ENCODE data around the gene HLTF. TPM values are rescaled to one million over a fixed set of nuclear protein-coding genes. Genes with fewer than 3 reads are reported as not detected.

The HLTF gene
- total and polyA plus RNA-seq, 2 of the 13 experiments (the other 11 are each of a cell fraction or from before 2014, with no cell fraction given), result 12.0 to 22.9 TPM

DNA sequence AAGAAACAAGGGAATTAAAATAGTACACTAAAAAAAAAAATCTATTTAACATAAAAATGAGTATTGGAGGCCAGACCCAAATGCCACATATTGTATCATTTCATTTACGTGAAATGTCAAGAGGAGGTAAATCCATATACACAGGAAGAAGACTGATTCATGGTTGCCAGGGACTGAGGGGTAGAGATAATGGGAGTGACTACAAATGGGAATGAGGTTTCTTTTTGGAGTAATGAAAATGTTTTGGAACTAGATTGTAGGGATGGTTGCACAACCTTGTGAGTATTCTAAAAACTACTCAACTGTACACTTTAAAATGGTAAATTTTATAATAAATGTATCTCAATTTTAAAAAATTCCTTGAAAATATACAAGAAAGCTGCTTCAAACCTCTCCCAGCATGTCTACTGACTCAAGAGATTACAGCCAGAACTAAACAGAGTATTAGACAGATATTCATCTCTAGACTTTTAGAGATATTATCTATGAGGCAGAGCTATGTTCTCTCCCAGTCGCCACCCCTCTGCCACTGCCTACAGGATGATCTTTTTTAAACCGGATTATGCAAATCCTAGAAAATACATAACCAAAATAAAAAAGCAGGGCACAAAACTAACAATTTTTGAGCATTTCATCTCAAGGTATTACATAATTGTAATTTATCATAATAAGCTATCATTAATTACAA, 6.2 kb downstream of the HLTF start:
- H4K20me1 ChIP-seq (ENCODE audit: insufficient read depth, low read length), result no peaks in the 10 kb centered on the region
- no peak overlapping the region for H3K27ac ChIP-seq (ENCODE audit: extremely low read length, insufficient read depth, low read length)
- CTCF ChIA-PET (ENCODE audit: low intra/inter-chr PET ratio, low total read pairs), result no interaction called here
- in situ Hi-C loops (cut with HindIII; ENCODE audit: extremely low pct_ligation_motif_present, low pct_unique_long_range_greater_than_20kb) (no loop called here), intact Hi-C loops (cut with micrococcal nuclease; ENCODE audit: unreplicated experiment) (loop anchor here (10.0 kb wide), 1 partner anchor 125 kb away; no protein-coding TSS in a partner anchor)
- H2AFZ ChIP-seq (ENCODE audit: low read length), result no peak overlapping the region
- H3K9ac ChIP-seq (ENCODE audit: insufficient read depth, low read depth, low read length), result no peak overlapping the region
- POLR2A ChIA-PET, result no interaction called here
- no TSS peak for BruUV-seq (replicated peaks)
- H3K4me1 ChIP-seq (ENCODE audit: insufficient read depth, low read length), result peaks cover 17% of the 10 kb centered on the region
- ATAC-seq (no peak), FAIRE-seq (no peak), DNase-seq (ENCODE audit: low spot score) (no peak)
- no peak for TF ChIP-seq ZNF879 (CRISPR knock-in tag; IDR thresholded peaks at IDR 0.05)
- no peak for TF ChIP-seq ZNF121 (CRISPR knock-in tag; IDR thresholded peaks at IDR 0.05)
- TF ChIP-seq RELA (CRISPR knock-in tag; IDR thresholded peaks at IDR 0.05), result no peak
- TF ChIP-seq CREBL2 (CRISPR knock-in tag; IDR thresholded peaks at IDR 0.05; ENCODE audit: borderline replicate concordance), result no peak
- no peak for TF ChIP-seq IKZF1 (IDR thresholded peaks at IDR 0.05)
- no peak for TF ChIP-seq HNF1B (CRISPR knock-in tag; IDR thresholded peaks at IDR 0.05)
- TF ChIP-seq CCAR2 (optimal IDR thresholded peaks at IDR 0.05; ENCODE audit: low read depth, low read length), result no peak
- no peak for TF ChIP-seq MNT (IDR thresholded peaks at IDR 0.05)
- TF ChIP-seq CTCF (CRISPR knock-in tag; IDR thresholded peaks at IDR 0.05), result no peak
- TF ChIP-seq, protein P1, sequence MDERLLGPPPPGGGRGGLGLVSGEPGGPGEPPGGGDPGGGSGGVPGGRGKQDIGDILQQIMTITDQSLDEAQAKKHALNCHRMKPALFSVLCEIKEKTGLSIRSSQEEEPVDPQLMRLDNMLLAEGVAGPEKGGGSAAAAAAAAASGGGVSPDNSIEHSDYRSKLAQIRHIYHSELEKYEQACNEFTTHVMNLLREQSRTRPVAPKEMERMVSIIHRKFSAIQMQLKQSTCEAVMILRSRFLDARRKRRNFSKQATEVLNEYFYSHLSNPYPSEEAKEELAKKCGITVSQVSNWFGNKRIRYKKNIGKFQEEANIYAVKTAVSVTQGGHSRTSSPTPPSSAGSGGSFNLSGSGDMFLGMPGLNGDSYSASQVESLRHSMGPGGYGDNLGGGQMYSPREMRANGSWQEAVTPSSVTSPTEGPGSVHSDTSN (CRISPR knock-in tag; IDR thresholded peaks at IDR 0.05), result no peak
- no peak for TF ChIP-seq BRF2 (CRISPR knock-in tag; IDR thresholded peaks at IDR 0.05)
- no peak for TF ChIP-seq NFRKB (IDR thresholded peaks at IDR 0.05)
- TF ChIP-seq CHCHD3 (CRISPR knock-in tag; IDR thresholded peaks at IDR 0.05), result no peak
- no peak for TF ChIP-seq HOXA9 (CRISPR knock-in tag; IDR thresholded peaks at IDR 0.05; ENCODE audit: borderline replicate concordance)
- no peak for TF ChIP-seq FOXJ3 (CRISPR knock-in tag; IDR thresholded peaks at IDR 0.05; ENCODE audit: borderline replicate concordance)
- H3K36me3 ChIP-seq (replicated peaks in 1 of 2; ENCODE audit: control insufficient read depth in 1 of 2, insufficient read depth in 2 of 2, low read length in 2 of 2), result peaks cover 0 to 4% of the 10 kb centered on the region in 2 experiments; a peak in 1 of 5 replicates
- over 99% methylated on average over 3 of the region's 3 CpGs for WGBS (ENCODE audit: low lambda C conversion rate)
- peaks cover 8% of the 10 kb centered on the region for H3K79me2 ChIP-seq (ENCODE audit: insufficient read depth, low read length)
- no peaks in the 10 kb centered on the region for H3K27me3 ChIP-seq (ENCODE audit: control insufficient read depth in 1 of 2, insufficient read depth in 2 of 2, low read length in 2 of 2)
- no peak overlapping the region for H3K4me3 ChIP-seq (replicated peaks in 1 of 3; ENCODE audit: insufficient read depth in 1 of 3, low read depth in 2 of 3, low read length in 3 of 3)
- no peaks in the 10 kb centered on the region for H3K9me3 ChIP-seq (ENCODE audit: low read length)
- H3K4me2 ChIP-seq (ENCODE audit: low read depth, low read length), result no peak overlapping the region
